OCI-LY1 (cell line): Measurements from ENCODE around the gene RGS19.
"Not testable (repeated sequence)": the region's sequence is repeated elsewhere in the genome, so short reads cannot be mapped to it uniquely, and the experiment has no call there.

ENCODE experiments used
- H2AFZ ChIP-seq: fragments of 200-600 bp; sonication (generic), shearing (Covaris generic); 2 replicates; pipeline ENCODE4 v1.6.0; 2014; ENCODE audit warnings: antibody characterized with exemption, mild to moderate bottlenecking, low read length
- H3F3A ChIP-seq: fragments of 200-600 bp; sonication (generic), shearing (Covaris generic); 2 replicates; pipeline ENCODE4 v1.6.0; 2014; ENCODE audit warnings: mild to moderate bottlenecking, antibody characterized with exemption, low read length, moderate library complexity; ENCODE audit not compliant: insufficient read depth
- H3K27ac ChIP-seq: fragments of 200-600 bp; sonication (generic); 2 replicates; pipeline ENCODE4 v1.5.1; 2014; ENCODE audit warnings: low read length, mixed run types, mild to moderate bottlenecking, low read depth; ENCODE audit not compliant: poor library complexity, severe bottlenecking
- H3K27me3 ChIP-seq: fragments of 200-600 bp; sonication (generic); 2 replicates; pipeline ENCODE4 v1.6.0; 2014; ENCODE audit warnings: antibody characterized with exemption, mild to moderate bottlenecking, low read length, moderate library complexity; ENCODE audit not compliant: insufficient read depth
- H3K36me3 ChIP-seq: fragments of 200-600 bp; sonication (generic); 2 replicates; pipeline ENCODE4 v1.6.1; 2014; ENCODE audit warnings: mild to moderate bottlenecking, antibody characterized with exemption, low read length, moderate library complexity, mixed read lengths; ENCODE audit not compliant: insufficient read depth
- H3K4me1 ChIP-seq: fragments of 200-600 bp; sonication (generic); 2 replicates; pipeline ENCODE4 v1.5.1; 2014; ENCODE audit warnings: mild to moderate bottlenecking, low read length, moderate library complexity; ENCODE audit not compliant: insufficient read depth, severe bottlenecking
- H3K4me2 ChIP-seq: fragments of 200-600 bp; sonication (generic), shearing (Covaris generic); 2 replicates; pipeline ENCODE4 v1.6.1; 2014; ENCODE audit warnings: low read length
- H3K4me3 ChIP-seq: fragments of 200-600 bp; sonication (generic); 2 replicates; pipeline ENCODE4 v1.5.1; 2014; ENCODE audit warnings: low read length, low read depth, mild to moderate bottlenecking, mixed read lengths; ENCODE audit not compliant: poor library complexity, severe bottlenecking
- H3K79me2 ChIP-seq: fragments of 200-600 bp; shearing (Covaris generic); 2 replicates; pipeline ENCODE4 v1.6.1; 2016; ENCODE audit warnings: mixed run types, low read length, mixed read lengths; ENCODE audit not compliant: insufficient read depth
- H3K9ac ChIP-seq: fragments of 200-600 bp; sonication (generic), shearing (Covaris generic); 2 replicates; pipeline ENCODE4 v1.6.1; 2014; ENCODE audit warnings: mild to moderate bottlenecking, low read length, mixed read lengths
- H3K9me2 ChIP-seq: fragments of 200-600 bp; sonication (generic), shearing (Covaris generic); 2 replicates; pipeline ENCODE4 v1.6.1; 2014; ENCODE audit warnings: low read depth, mild to moderate bottlenecking, low read length, mixed read lengths
- H3K9me3 ChIP-seq: fragments of 200-600 bp; shearing (Covaris generic); 2 replicates; pipeline ENCODE4 v1.6.1; 2014; ENCODE audit warnings: low read length, mixed read lengths
- H4K20me1 ChIP-seq: fragments of 200-600 bp; sonication (generic), shearing (Covaris generic); 2 replicates; pipeline ENCODE4 v1.6.0; 2016; ENCODE audit warnings: mild to moderate bottlenecking, low read length; ENCODE audit not compliant: insufficient read depth
- EZH2 ChIP-seq: fragments of 200-600 bp; sonication (generic), shearing (Covaris generic); IDR thresholded peaks from 2 replicates; pipeline ENCODE4 v1.8.0; 2017; ENCODE audit warnings: borderline replicate concordance, mixed run types, mild to moderate bottlenecking, antibody characterized with exemption, low read length, moderate library complexity, mixed read lengths
- TF ChIP-seq, protein P1 (sequence below): fragments of 200-600 bp; sonication (generic), shearing (Covaris generic); IDR thresholded peaks from 2 replicates; pipeline ENCODE4 v1.5.1; 2017; ENCODE audit warnings: mild to moderate bottlenecking, antibody characterized with exemption, low read length, moderate library complexity, mixed read lengths

The RGS19 gene

DNA sequence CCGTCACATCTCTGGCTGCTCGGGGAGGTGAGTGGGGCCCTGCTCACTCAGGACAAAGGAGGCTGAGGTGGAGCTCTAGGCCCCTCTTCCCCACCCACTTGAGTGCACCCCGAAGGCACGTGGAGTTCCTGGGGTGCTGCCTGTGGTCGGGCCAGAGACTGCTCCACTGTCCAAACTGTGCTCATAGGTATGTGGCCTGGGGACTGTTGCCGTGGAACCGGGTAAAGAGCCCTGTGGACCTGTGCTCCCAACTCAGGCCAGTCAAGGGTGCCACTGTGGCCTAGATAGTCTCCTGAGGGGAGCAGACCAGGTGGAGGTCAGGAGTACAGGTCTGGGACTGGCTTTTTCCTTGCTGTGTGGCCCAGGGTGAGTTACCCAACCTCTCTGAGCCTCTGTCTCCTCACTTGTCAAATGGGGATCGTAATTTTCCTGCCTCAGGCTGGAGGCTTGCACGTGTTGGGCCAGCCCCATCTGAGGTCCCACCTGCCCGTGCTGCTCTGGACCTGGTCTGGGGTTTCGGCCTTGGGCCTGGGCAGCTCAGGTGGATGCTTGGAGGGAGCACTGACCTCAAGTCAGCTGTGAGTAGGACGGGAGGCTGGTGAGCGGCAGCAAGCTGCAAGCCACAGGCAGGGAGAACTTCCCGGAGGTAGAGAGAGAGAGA lies 40.5 kb upstream of the RGS19 start:
- no peaks in the 10 kb centered on the region for H3K9me2 ChIP-seq
- H2AFZ ChIP-seq: no peak overlapping the region
- peak overlapping the region; percentile 65 for H3K4me2 ChIP-seq
- no peaks in the 10 kb centered on the region for H3K9me3 ChIP-seq
- TF ChIP-seq, protein P1, sequence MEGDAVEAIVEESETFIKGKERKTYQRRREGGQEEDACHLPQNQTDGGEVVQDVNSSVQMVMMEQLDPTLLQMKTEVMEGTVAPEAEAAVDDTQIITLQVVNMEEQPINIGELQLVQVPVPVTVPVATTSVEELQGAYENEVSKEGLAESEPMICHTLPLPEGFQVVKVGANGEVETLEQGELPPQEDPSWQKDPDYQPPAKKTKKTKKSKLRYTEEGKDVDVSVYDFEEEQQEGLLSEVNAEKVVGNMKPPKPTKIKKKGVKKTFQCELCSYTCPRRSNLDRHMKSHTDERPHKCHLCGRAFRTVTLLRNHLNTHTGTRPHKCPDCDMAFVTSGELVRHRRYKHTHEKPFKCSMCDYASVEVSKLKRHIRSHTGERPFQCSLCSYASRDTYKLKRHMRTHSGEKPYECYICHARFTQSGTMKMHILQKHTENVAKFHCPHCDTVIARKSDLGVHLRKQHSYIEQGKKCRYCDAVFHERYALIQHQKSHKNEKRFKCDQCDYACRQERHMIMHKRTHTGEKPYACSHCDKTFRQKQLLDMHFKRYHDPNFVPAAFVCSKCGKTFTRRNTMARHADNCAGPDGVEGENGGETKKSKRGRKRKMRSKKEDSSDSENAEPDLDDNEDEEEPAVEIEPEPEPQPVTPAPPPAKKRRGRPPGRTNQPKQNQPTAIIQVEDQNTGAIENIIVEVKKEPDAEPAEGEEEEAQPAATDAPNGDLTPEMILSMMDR: no peak
- no peak for TF ChIP-seq EZH2
- no peaks in the 10 kb centered on the region for H3F3A ChIP-seq
- no peaks in the 10 kb centered on the region for H3K79me2 ChIP-seq
- H3K4me1 ChIP-seq: peaks cover 8% of the 10 kb centered on the region
- H3K36me3 ChIP-seq: no peaks in the 10 kb centered on the region
- H3K4me3 ChIP-seq: peak overlapping the region; percentile 44
- no peaks in the 10 kb centered on the region for H3K27me3 ChIP-seq
- peak overlapping the region; percentile 19; the same call in 1 of the 2 replicates for H3K9ac ChIP-seq
- H3K27ac ChIP-seq: no peak overlapping the region
- H4K20me1 ChIP-seq: no peaks in the 10 kb centered on the region

DNA sequence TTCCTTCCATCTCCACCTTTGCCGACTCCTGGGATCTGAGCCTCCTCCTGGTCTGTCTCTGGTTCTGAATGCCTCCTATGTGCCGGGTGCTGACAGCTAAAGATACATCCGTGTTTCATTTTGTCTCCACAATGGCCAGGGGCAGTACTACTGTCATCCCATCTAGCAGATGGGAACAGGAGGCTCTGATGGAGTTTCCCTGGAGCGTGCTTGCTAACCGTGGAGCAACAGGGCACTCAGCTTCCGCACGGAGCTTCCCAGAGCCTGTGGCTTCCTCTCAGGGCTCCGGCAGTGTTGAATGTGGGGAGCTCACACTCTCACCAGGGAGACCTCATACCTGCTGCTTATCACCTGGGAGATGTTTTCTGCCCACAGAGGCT lies 40.0 kb upstream of the RGS19 start:
- no peak overlapping the region for H3K27ac ChIP-seq
- H3K4me2 ChIP-seq: no peak overlapping the region
- H3K9me3 ChIP-seq: no peaks in the 10 kb centered on the region
- no peaks in the 10 kb centered on the region for H3K9me2 ChIP-seq
- H3K79me2 ChIP-seq: no peaks in the 10 kb centered on the region
- H3K36me3 ChIP-seq: no peaks in the 10 kb centered on the region
- H3K4me3 ChIP-seq: no peak overlapping the region
- H3K4me1 ChIP-seq: peaks cover 8% of the 10 kb centered on the region
- no peaks in the 10 kb centered on the region for H4K20me1 ChIP-seq
- H3F3A ChIP-seq: no peaks in the 10 kb centered on the region
- H3K9ac ChIP-seq: no peak overlapping the region
- TF ChIP-seq, protein P1: no peak
- TF ChIP-seq EZH2: no peak
- H3K27me3 ChIP-seq: no peaks in the 10 kb centered on the region
- no peak overlapping the region for H2AFZ ChIP-seq

GRCh38 chr20:64117432-64117777 lies 38.1 kb upstream of the RGS19 start:
- H3K4me3 ChIP-seq, H3K27ac ChIP-seq, H3K9me3 ChIP-seq, H3K36me3 ChIP-seq, H3K79me2 ChIP-seq, H2AFZ ChIP-seq, H3K4me1 ChIP-seq, H3K4me2 ChIP-seq, H3K9me2 ChIP-seq, H3K9ac ChIP-seq, H3K27me3 ChIP-seq, H3F3A ChIP-seq, H4K20me1 ChIP-seq: not testable (repeated sequence)
